Stimulated activated naive B cell treated with anti-CD40 and anti-IgM and Interleukin-4, amounts not matched to agents 10 μg/mL and 1 μg/mL and 100 μg/mL, for 72 hours (primary cell): Measurements from ENCODE around the gene SH3PXD2B.

Experiments
- ATAC-seq, 2 donors: fragments of 150-1000 bp; cut with Tn5 transposase; replicated peaks; 2 replicates each; pipeline ENCODE4 v1.10.0; 2021; ENCODE audit warnings: moderate library complexity in 1 of 2
- DNase-seq: peaks from one replicate; pipeline ENCODE4 v3.0.0; 2021
- H3K27ac Mint-ChIP-seq: one replicate; pipeline ENCODE4 v1.8.0; 2022; ENCODE audit warnings: mild to moderate bottlenecking, mixed read lengths
- H3K27me3 Mint-ChIP-seq, 2 donors: one replicate each; pipeline ENCODE4 v1.8.0; 2022; ENCODE audit warnings: mixed read lengths in 2 of 2
- H3K36me3 Mint-ChIP-seq, 2 donors: one replicate each; pipeline ENCODE4 v1.8.0; 2022; ENCODE audit warnings: mixed read lengths in 2 of 2, mild to moderate bottlenecking in 1 of 2
- H3K4me1 Mint-ChIP-seq, 2 donors: one replicate each; pipeline ENCODE4 v1.8.0; 2022; ENCODE audit warnings: mixed read lengths in 2 of 2, mild to moderate bottlenecking in 1 of 2
- H3K4me3 Mint-ChIP-seq, 2 donors: one replicate each; pipeline ENCODE4 v1.8.0; 2022; ENCODE audit warnings: mild to moderate bottlenecking in 2 of 2, mixed read lengths in 2 of 2, moderate library complexity in 1 of 2
- H3K9me3 Mint-ChIP-seq, 2 donors: one replicate each; pipeline ENCODE4 v1.8.0; 2022; ENCODE audit warnings: mixed read lengths in 2 of 2, mild to moderate bottlenecking in 1 of 2

The SH3PXD2B gene

GRCh38 chr5:172454358-172455086 lies at the start of gene SH3PXD2B:
TSS of gene SH3PXD2B (minus strand) at chr5:172454525. CDS start at chr5:172454352, 173 bp downstream.
- ATAC-seq, result peak; percentile 76 to 79
- no peaks in the 10 kb centered on the region for H3K9me3 Mint-ChIP-seq
- H3K4me1 Mint-ChIP-seq, result peaks cover 12 to 15% of the 10 kb centered on the region in 2 donors
- H3K36me3 Mint-ChIP-seq, result no peaks in the 10 kb centered on the region
- peak within 1 kb of the TSS; percentile 80 to 81 for H3K4me3 Mint-ChIP-seq
- H3K27ac Mint-ChIP-seq, result peak within 1 kb of the TSS; percentile 20
- H3K27me3 Mint-ChIP-seq, result peaks cover 48 to 59% of the 10 kb centered on the region in 2 donors
- peak; percentile 19 for DNase-seq

GRCh38 chr5:172502969-172503368 lies 48.6 kb upstream of the SH3PXD2B start:
- no peak overlapping the region for H3K27ac Mint-ChIP-seq
- DNase-seq, result no peak

GRCh38 chr5:172502410-172502809 lies 48.1 kb upstream of the SH3PXD2B start:
- ATAC-seq, result no peak
- H3K27me3 Mint-ChIP-seq, result peaks cover 17 to 18% of the 10 kb centered on the region in 2 donors

More at GRCh38 chr5:172502969-172503368, 48.6 kb upstream of the SH3PXD2B start:
- H3K36me3 Mint-ChIP-seq, result no peaks in the 10 kb centered on the region
- ATAC-seq, result peak; percentile 60 to 73
- no peak overlapping the region for H3K4me3 Mint-ChIP-seq
- peaks cover 0 to 1% of the 10 kb centered on the region in 2 donors for H3K4me1 Mint-ChIP-seq
- H3K9me3 Mint-ChIP-seq, result no peaks in the 10 kb centered on the region
- peaks cover 17 to 22% of the 10 kb centered on the region in 2 donors for H3K27me3 Mint-ChIP-seq

GRCh38 chr5:172501708-172502320 lies 47.5 kb upstream of the SH3PXD2B start:
- no peaks in the 10 kb centered on the region for H3K9me3 Mint-ChIP-seq
- no peak overlapping the region for H3K27ac Mint-ChIP-seq
- no peaks in the 10 kb centered on the region for H3K36me3 Mint-ChIP-seq
- peaks cover 12 to 13% of the 10 kb centered on the region in 2 donors for H3K27me3 Mint-ChIP-seq
- H3K4me3 Mint-ChIP-seq, result no peak overlapping the region
- ATAC-seq (no peak), DNase-seq (no peak)
- peaks cover 0 to 1% of the 10 kb centered on the region in 2 donors for H3K4me1 Mint-ChIP-seq

More at GRCh38 chr5:172502410-172502809, 48.1 kb upstream of the SH3PXD2B start:
- Mint-ChIP-seq H3K4me1 (peaks cover 0 to 1% of the 10 kb centered on the region in 2 donors), H3K36me3 (no peaks in the 10 kb centered on the region), H3K4me3 (no peak overlapping the region), H3K9me3 (no peaks in the 10 kb centered on the region), H3K27ac (no peak overlapping the region)
- DNase-seq, result no peak

- no peak for ATAC-seq
- H3K4me1 Mint-ChIP-seq, result peaks cover 0 to 1% of the 10 kb centered on the region in 2 donors
- H3K36me3 Mint-ChIP-seq, result no peaks in the 10 kb centered on the region
- H3K4me3 Mint-ChIP-seq, result no peak overlapping the region
- peaks cover 0 to 26% of the 10 kb centered on the region in 2 donors for H3K27me3 Mint-ChIP-seq
- no peak overlapping the region for H3K27ac Mint-ChIP-seq
- peaks cover 0 to 3% of the 10 kb centered on the region in 2 donors for H3K9me3 Mint-ChIP-seq
- DNase-seq, result no peak
These were observed 45.0 kb upstream of the SH3PXD2B start for GRCh38 chr5:172499287-172499686.

GRCh38 chr5:172498431-172499129 lies 44.3 kb upstream of the SH3PXD2B start:
- DNase-seq (no peak), ATAC-seq (no peak)
- Mint-ChIP-seq H3K4me1 (no peaks in the 10 kb centered on the region), H3K27ac (no peak overlapping the region), H3K36me3 (no peaks in the 10 kb centered on the region), H3K27me3 (peaks cover 0 to 31% of the 10 kb centered on the region in 2 donors), H3K4me3 (no peak overlapping the region), H3K9me3 (peaks cover 0 to 3% of the 10 kb centered on the region in 2 donors)

- no peaks in the 10 kb centered on the region for H3K4me1 Mint-ChIP-seq
- DNase-seq (no peak), ATAC-seq (no peak)
- peaks cover 0 to 32% of the 10 kb centered on the region in 2 donors for H3K27me3 Mint-ChIP-seq
- no peak overlapping the region for H3K4me3 Mint-ChIP-seq
- no peak overlapping the region for H3K27ac Mint-ChIP-seq
- H3K9me3 Mint-ChIP-seq, result peaks cover 0 to 3% of the 10 kb centered on the region in 2 donors
- H3K36me3 Mint-ChIP-seq, result no peaks in the 10 kb centered on the region
These were observed 43.4 kb upstream of the SH3PXD2B start for GRCh38 chr5:172497591-172498255.

GRCh38 chr5:172496671-172497371 lies 42.5 kb upstream of the SH3PXD2B start:
- Mint-ChIP-seq H3K27me3 (peaks cover 0 to 30% of the 10 kb centered on the region in 2 donors), H3K36me3 (no peaks in the 10 kb centered on the region), H3K4me3 (no peak overlapping the region), H3K4me1 (no peaks in the 10 kb centered on the region), H3K27ac (no peak overlapping the region), H3K9me3 (peaks cover 0 to 3% of the 10 kb centered on the region in 2 donors)
- DNase-seq (no peak), ATAC-seq (no peak)

GRCh38 chr5:172494630-172495505 lies 40.5 kb upstream of the SH3PXD2B start:
- no peak for DNase-seq
- H3K4me1 Mint-ChIP-seq, result no peaks in the 10 kb centered on the region
- no peak for ATAC-seq
- no peak overlapping the region for H3K4me3 Mint-ChIP-seq
- H3K27ac Mint-ChIP-seq, result no peak overlapping the region
- H3K36me3 Mint-ChIP-seq, result no peaks in the 10 kb centered on the region
- H3K27me3 Mint-ChIP-seq, result peaks cover 0 to 28% of the 10 kb centered on the region in 2 donors
- peaks cover 0 to 3% of the 10 kb centered on the region in 2 donors for H3K9me3 Mint-ChIP-seq

GRCh38 chr5:172493906-172494305 lies 39.6 kb upstream of the SH3PXD2B start:
- Mint-ChIP-seq H3K36me3 (no peaks in the 10 kb centered on the region), H3K27me3 (peaks cover 0 to 28% of the 10 kb centered on the region in 2 donors), H3K4me1 (no peaks in the 10 kb centered on the region), H3K4me3 (no peak overlapping the region), H3K9me3 (peaks cover 0 to 3% of the 10 kb centered on the region in 2 donors), H3K27ac (no peak overlapping the region)
- ATAC-seq (no peak), DNase-seq (no peak)

- Mint-ChIP-seq H3K27me3 (peaks cover 2 to 25% of the 10 kb centered on the region in 2 donors), H3K4me1 (no peaks in the 10 kb centered on the region), H3K36me3 (no peaks in the 10 kb centered on the region), H3K4me3 (no peak overlapping the region), H3K27ac (no peak overlapping the region), H3K9me3 (peaks cover 0 to 3% of the 10 kb centered on the region in 2 donors)
- DNase-seq, result no peak
- no peak for ATAC-seq
These were observed 39.1 kb upstream of the SH3PXD2B start for GRCh38 chr5:172493461-172493860.

- Mint-ChIP-seq H3K4me1 (no peaks in the 10 kb centered on the region), H3K27me3 (peaks cover 6 to 29% of the 10 kb centered on the region in 2 donors), H3K9me3 (peaks cover 0 to 3% of the 10 kb centered on the region in 2 donors), H3K4me3 (no peak overlapping the region), H3K36me3 (no peaks in the 10 kb centered on the region), H3K27ac (no peak overlapping the region)
- DNase-seq (no peak), ATAC-seq (no peak)
These were observed 38.7 kb upstream of the SH3PXD2B start for GRCh38 chr5:172493002-172493401.
